Epithelial cell of proximal tubule (primary cell): ENCODE data around the gene RUVBL2. TPM values are rescaled to one million over a fixed set of nuclear protein-coding genes. Genes with fewer than 3 reads are reported as not detected.

Source experiments
- DNase-seq: peaks from one replicate; pipeline ENCODE4 v3.0.0-alpha.2; 2011; ENCODE audit warnings: low read depth
- H3K4me3 ChIP-seq: 2 replicates; pipeline ENCODE4 v1.5.1; 2011; ENCODE audit warnings: low read depth, mild to moderate bottlenecking, low read length
- total RNA-seq: library from RNA; depleted of rRNA; stranded (reverse); fragments of >200 nt; gene quantifications from 2 replicates; pipeline ENCODE4 v1.2.3, GENCODE V29; 2015
- TF ChIP-seq, protein P1 (sequence below): conservative IDR thresholded peaks from 2 replicates; pipeline ENCODE4 v1.5.1; 2012; ENCODE audit warnings: low read depth, mild to moderate bottlenecking, low read length

The RUVBL2 gene
- total RNA-seq, 1 donor from 2014 or later: 212 TPM

DNA sequence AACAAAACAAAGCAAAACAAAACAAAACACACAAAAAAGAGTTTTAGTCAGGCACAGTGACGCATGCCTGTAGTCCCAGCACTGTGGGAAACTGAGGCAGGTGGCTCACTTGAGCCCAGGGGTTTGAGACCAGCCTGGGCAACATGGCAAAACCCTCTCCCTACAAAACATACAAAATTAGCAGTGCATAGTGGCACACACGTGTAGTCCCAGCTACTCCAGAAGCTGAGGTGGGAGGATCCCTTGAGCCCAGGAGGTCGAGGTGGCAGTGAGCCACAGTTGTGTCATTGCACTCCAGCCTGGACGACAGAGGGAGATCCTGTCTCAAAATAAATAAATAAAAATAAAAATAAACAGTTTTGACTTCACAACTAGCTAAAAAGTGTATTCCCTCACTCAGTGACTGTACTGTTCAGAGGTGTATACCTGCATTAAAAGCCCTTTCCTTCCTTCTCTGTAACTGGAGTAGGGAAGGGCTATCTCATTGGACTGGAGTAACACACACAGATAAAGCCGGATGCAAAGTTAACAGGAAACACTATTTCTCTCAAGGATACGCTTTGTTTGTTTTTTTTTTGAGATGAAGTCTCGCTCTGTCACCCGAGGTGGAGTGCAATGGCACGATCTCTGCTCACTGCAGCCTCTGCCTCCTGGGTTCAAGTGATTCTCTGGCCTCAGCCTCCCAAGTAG is 42.7 kb upstream of the RUVBL2 start:
- TF ChIP-seq, protein P1, sequence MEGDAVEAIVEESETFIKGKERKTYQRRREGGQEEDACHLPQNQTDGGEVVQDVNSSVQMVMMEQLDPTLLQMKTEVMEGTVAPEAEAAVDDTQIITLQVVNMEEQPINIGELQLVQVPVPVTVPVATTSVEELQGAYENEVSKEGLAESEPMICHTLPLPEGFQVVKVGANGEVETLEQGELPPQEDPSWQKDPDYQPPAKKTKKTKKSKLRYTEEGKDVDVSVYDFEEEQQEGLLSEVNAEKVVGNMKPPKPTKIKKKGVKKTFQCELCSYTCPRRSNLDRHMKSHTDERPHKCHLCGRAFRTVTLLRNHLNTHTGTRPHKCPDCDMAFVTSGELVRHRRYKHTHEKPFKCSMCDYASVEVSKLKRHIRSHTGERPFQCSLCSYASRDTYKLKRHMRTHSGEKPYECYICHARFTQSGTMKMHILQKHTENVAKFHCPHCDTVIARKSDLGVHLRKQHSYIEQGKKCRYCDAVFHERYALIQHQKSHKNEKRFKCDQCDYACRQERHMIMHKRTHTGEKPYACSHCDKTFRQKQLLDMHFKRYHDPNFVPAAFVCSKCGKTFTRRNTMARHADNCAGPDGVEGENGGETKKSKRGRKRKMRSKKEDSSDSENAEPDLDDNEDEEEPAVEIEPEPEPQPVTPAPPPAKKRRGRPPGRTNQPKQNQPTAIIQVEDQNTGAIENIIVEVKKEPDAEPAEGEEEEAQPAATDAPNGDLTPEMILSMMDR: no peak
- DNase-seq: no peak
- no peak overlapping the region for H3K4me3 ChIP-seq

- no peak for DNase-seq
- H3K4me3 ChIP-seq: no peak overlapping the region
- TF ChIP-seq, protein P1: no peak
These were observed 40.5 kb upstream of the RUVBL2 start for GRCh38 chr19:48953141-48953540.

GRCh38 chr19:48953990-48954594 is 39.6 kb upstream of the RUVBL2 start:
- TF ChIP-seq, protein P1: no peak

GRCh38 chr19:48954595-48955307 is 38.9 kb upstream of the RUVBL2 start, which contains the start of gene BAX:
Gene BAX (plus strand): TSS chr19:48954875. CDS start chr19:48954929, 54 bp downstream.
- TF ChIP-seq, protein P1: no peak
- DNase-seq: no peak
- H3K4me3 ChIP-seq: peak within 1 kb of the TSS; percentile 99

More at GRCh38 chr19:48953990-48954594, 39.6 kb upstream of the RUVBL2 start:
- no peak for DNase-seq
- peak overlapping the region; percentile 99 for H3K4me3 ChIP-seq

DNA sequence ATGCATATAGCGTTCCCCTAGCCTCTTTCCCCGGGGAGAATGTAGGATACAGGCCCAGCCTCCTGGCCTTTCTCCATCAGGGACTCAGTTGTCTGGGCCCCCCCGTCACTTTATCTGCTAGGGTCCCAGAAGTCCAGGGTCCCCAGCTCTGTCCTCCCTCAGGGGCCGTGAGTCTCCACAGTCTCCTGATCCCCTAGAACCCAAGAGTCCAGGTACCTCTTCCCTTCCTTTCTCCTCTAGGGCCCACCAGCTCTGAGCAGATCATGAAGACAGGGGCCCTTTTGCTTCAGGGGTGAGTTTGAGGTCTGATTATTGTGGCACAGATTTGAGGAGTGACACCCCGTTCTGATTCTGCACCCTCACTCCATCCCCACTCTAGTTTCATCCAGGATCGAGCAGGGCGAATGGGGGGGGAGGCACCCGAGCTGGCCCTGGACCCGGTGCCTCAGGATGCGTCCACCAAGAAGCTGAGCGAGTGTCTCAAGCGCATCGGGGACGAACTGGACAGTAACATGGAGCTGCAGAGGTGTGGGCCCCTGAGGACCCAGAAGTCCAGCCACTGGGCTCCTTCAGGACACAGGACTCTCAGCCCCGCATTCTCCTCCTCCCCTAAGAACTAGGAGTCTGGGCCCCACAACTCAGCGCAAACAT is 38.3 kb upstream of the RUVBL2 start:
- peak overlapping the region; percentile 99 for H3K4me3 ChIP-seq
- DNase-seq: no peak
- TF ChIP-seq, protein P1: no peak

DNA sequence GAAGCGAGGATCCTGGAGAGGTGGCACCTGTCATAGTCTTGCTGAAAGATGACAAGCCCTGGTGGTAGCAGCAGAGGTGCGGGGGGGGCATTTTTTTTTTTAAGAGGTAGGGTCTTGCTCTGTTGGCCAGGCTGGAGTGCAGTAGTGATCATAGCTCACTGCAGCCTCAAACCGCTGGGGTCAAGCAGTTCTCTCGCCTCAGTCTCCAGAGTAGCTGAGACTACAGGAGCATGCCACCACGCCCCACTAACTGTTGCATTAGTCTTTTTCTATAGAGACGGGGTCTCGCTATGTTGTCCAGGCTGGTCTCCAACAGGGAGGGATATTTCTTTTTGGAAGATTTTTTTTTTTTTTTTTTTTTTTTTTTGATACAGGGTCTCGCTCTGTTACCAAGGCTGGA is 35.7 kb upstream of the RUVBL2 start:
- H3K4me3 ChIP-seq: no peak overlapping the region
- TF ChIP-seq, protein P1: no peak
- DNase-seq: no peak
